IMR-90 (cell line): ENCODE data around the gene KDM8. TPM values are rescaled to one million over a fixed set of nuclear protein-coding genes. Genes with fewer than 3 reads are reported as not detected.

Source experiments
- ATAC-seq: fragments of 200-7000 bp; cut with Tn5 transposase; 2 replicates; pipeline ENCODE4 v1.9.1; 2020; ENCODE audit warnings: low read depth, mild to moderate bottlenecking, moderate library complexity
- Bru-seq: library from RNA; stranded (reverse); fragments of 400-500 nt; gene quantifications from one replicate; lab custom pipeline; 2021; lab: Mats Ljungman, UMichigan
- BruChase-seq, 2 experiments: library from RNA; stranded (reverse); fragments of 400-500 nt; gene quantifications; one replicate each; lab custom pipeline; 2021; lab: Mats Ljungman, UMichigan
- BruUV-seq: library from RNA; stranded (reverse); fragments of 400-500 nt; replicated peaks from 2 replicates; lab custom pipeline; 2021; lab: Mats Ljungman, UMichigan
- CTCF ChIA-PET: fragments of 300-600 bp; formaldehyde crosslinking; extraction: SDS; loops from one replicate; lab custom pipeline; 2021; ENCODE audit warnings: antibody characterized with exemption; lab: Yijun Ruan, JAX
- POLR2A ChIA-PET: fragments of 300-600 bp; sonication (Branson Sonifier 250); formaldehyde crosslinking; loops from one replicate; lab custom pipeline; 2022; ENCODE audit warnings: antibody characterized with exemption; ENCODE audit not compliant: unreplicated experiment; lab: Charles Lee
- DNase-seq: peaks from one replicate; pipeline ENCODE4 v3.0.0; 2013
- H2AFZ ChIP-seq: replicated peaks from 2 replicates; pipeline ENCODE3; 2013; ENCODE audit warnings: low read length, mild to moderate bottlenecking; ENCODE audit not compliant: poor library complexity
- H2AK5ac ChIP-seq: 2 replicates; pipeline ENCODE4 v1.6.1; 2013; ENCODE audit warnings: low read depth, low read length, inconsistent platforms
- H2AK9ac ChIP-seq: replicated peaks from 2 replicates; pipeline ENCODE3; 2013; ENCODE audit warnings: mild to moderate bottlenecking, low read depth, low read length, moderate library complexity; ENCODE audit not compliant: poor library complexity
- H2BK120ac ChIP-seq: 2 replicates; pipeline ENCODE4 v1.6.1; 2013; ENCODE audit warnings: low read depth, low read length, inconsistent platforms
- H2BK15ac ChIP-seq: 3 replicates; pipeline ENCODE4 v1.6.1; 2013; ENCODE audit warnings: low read depth, low read length, inconsistent platforms
- H2BK20ac ChIP-seq: 2 replicates; pipeline ENCODE4 v1.6.1; 2013; ENCODE audit warnings: low read depth, mild to moderate bottlenecking, inconsistent platforms, low read length, moderate library complexity
- H2BK5ac ChIP-seq: 2 replicates; pipeline ENCODE4 v1.6.1; 2013; ENCODE audit warnings: mild to moderate bottlenecking, low read depth, low read length, inconsistent platforms; ENCODE audit not compliant: poor library complexity, severe bottlenecking
- H3K14ac ChIP-seq: replicated peaks from 2 replicates; pipeline ENCODE4 v1.6.1; 2013; ENCODE audit warnings: low read depth, low read length, inconsistent platforms
- H3K18ac ChIP-seq: 2 replicates; pipeline ENCODE4 v1.6.1; 2013; ENCODE audit warnings: low read depth, low read length, control low read depth
- H3K23ac ChIP-seq: 2 replicates; pipeline ENCODE4 v1.6.1; 2013; ENCODE audit warnings: low read depth, low read length, inconsistent platforms
- H3K27ac ChIP-seq: 2 replicates; pipeline ENCODE4 v1.5.1; 2013; ENCODE audit warnings: mild to moderate bottlenecking, control low read depth, low read length; ENCODE audit not compliant: insufficient read depth
- H3K27me3 ChIP-seq: 2 replicates; pipeline ENCODE4 v1.6.1; 2013; ENCODE audit warnings: low read length; ENCODE audit not compliant: control insufficient read depth, insufficient read depth
- H3K36me3 ChIP-seq: 2 replicates; pipeline ENCODE4 v1.6.1; 2013; ENCODE audit warnings: low read length, mixed read lengths; ENCODE audit not compliant: control insufficient read depth, insufficient read depth
- H3K4ac ChIP-seq: 2 replicates; pipeline ENCODE4 v1.6.1; 2013; ENCODE audit warnings: low read depth, low read length, inconsistent platforms
- H3K4me1 ChIP-seq: 2 replicates; pipeline ENCODE4 v1.6.1; 2013; ENCODE audit warnings: low read length, mixed read lengths; ENCODE audit not compliant: control insufficient read depth, insufficient read depth
- H3K4me2 ChIP-seq: 2 replicates; pipeline ENCODE4 v1.6.1; 2013; ENCODE audit warnings: low read depth, mild to moderate bottlenecking, control low read depth, low read length, moderate library complexity
- H3K4me3 ChIP-seq: 2 replicates; pipeline ENCODE4 v1.5.1; 2013; ENCODE audit warnings: low read depth, mild to moderate bottlenecking, control low read depth, low read length, moderate library complexity; ENCODE audit not compliant: insufficient read depth
- H3K56ac ChIP-seq: 2 replicates; pipeline ENCODE4 v1.6.1; 2013; ENCODE audit warnings: low read length, inconsistent platforms; ENCODE audit not compliant: insufficient read depth; ENCODE audit errors: extremely low read depth
- H3K79me1 ChIP-seq, 2 experiments: 2 replicates each; pipeline ENCODE4 v1.6.1; 2013; ENCODE audit warnings: low read length in 2 of 2, inconsistent platforms in 1 of 2, low read depth in 1 of 2
- H3K9ac ChIP-seq: 2 replicates; pipeline ENCODE4 v1.6.1; 2013; ENCODE audit warnings: low read depth, low read length, control low read depth
- H3K9me1 ChIP-seq: 2 replicates; pipeline ENCODE4 v1.6.1; 2013; ENCODE audit warnings: low read length, inconsistent platforms; ENCODE audit not compliant: insufficient read depth
- H3K9me3 ChIP-seq: 2 replicates; pipeline ENCODE4 v1.6.1; 2013; ENCODE audit warnings: low read length; ENCODE audit not compliant: control insufficient read depth, insufficient read depth
- H4K20me1 ChIP-seq: 2 replicates; pipeline ENCODE4 v1.6.1; 2013; ENCODE audit warnings: low read length, inconsistent platforms; ENCODE audit not compliant: insufficient read depth
- H4K5ac ChIP-seq: 2 replicates; pipeline ENCODE4 v1.6.1; 2013; ENCODE audit warnings: mild to moderate bottlenecking, low read depth, low read length, control low read depth
- H4K8ac ChIP-seq, 2 experiments: 2 replicates each; pipeline ENCODE4 v1.6.1; 2013; ENCODE audit warnings: low read depth in 2 of 2, low read length in 2 of 2, control low read depth in 1 of 2, inconsistent platforms in 1 of 2
- H4K91ac ChIP-seq: 2 replicates; pipeline ENCODE4 v1.6.1; 2013; ENCODE audit warnings: low read depth, low read length, inconsistent platforms; ENCODE audit not compliant: insufficient read depth
- POLR2A ChIP-seq: IDR thresholded peaks from 2 replicates; pipeline ENCODE4 v1.6.1; 2012; ENCODE audit warnings: mild to moderate bottlenecking, low read depth, low read length
- WGBS, 2 experiments: methylation state at CpG; one replicate each; pipeline versions ENCODE4 v1.1.5 to v1.1.7; 2013; ENCODE audit warnings: missing lambda C conversion rate in 2 of 2; ENCODE audit not compliant: insufficient read length in 1 of 2; ENCODE audit errors: extremely low coverage in 2 of 2; 5-methylcytosine and 5-hydroxymethylcytosine counted together
- dilution Hi-C: fragments of 300-500 bp; cut with HindIII; formaldehyde crosslinking; loops from one replicate; pipeline ENCODE4 v1.14.3; 2018; ENCODE audit warnings: low sequenced_read_pairs; ENCODE audit not compliant: unreplicated experiment
- in situ Hi-C: fragments of 300-500 bp; cut with MboI; formaldehyde crosslinking; loops from 3 replicates; pipeline ENCODE4 v1.14.3; 2019; ENCODE audit warnings: low sequenced_read_pairs, inconsistent platforms, mixed read lengths
- intact Hi-C: fragments of 100-400 bp; cut with micrococcal nuclease; formaldehyde crosslinking; loops from 2 replicates; pipeline ENCODE4 v1.10.0; 2022
- long read RNA-seq: library from polyadenylated mRNA; unstranded; transcript quantifications from one replicate; pipeline ENCODE4 v2.0.0, GENCODE V29; 2021; ENCODE audit not compliant: unreplicated experiment
- polyA plus RNA-seq, 3 experiments: library from polyadenylated mRNA; depleted of rRNA; stranded (reverse); fragments of >200 nt; gene quantifications; 2 replicates each; pipeline ENCODE4 v1.2.3, GENCODE V29; 2012; ENCODE audit warnings: low replicate concordance in 1 of 3
- total RNA-seq: library from RNA; depleted of rRNA; stranded (reverse); fragments of >200 nt; gene quantifications from 2 replicates; pipeline ENCODE4 v1.2.3, GENCODE V29; 2012; rRNA removed
- TF ChIP-seq, protein P1 (sequence below): fragments of 150-350 bp; IDR thresholded peaks from 2 replicates; pipeline ENCODE4 v1.6.1; 2017; ENCODE audit warnings: mild to moderate bottlenecking, antibody characterized with exemption, low read length, low read depth
- TF ChIP-seq, protein P2 (sequence below): conservative IDR thresholded peaks from 2 replicates; pipeline ENCODE4 v1.5.1; 2012; ENCODE audit warnings: mild to moderate bottlenecking, low read depth, low read length, improper control_type of control experiment

KDM8 gene
- total RNA-seq, result 3.2 and 3.6 TPM in 2 replicates
- 3.8 and 4.3 TPM in 2 replicates for polyA plus RNA-seq (2012; rRNA removed)
- 2.5 and 3.1 TPM in 2 replicates for polyA plus RNA-seq (2012; cell fraction: cytosol; rRNA removed)
- polyA plus RNA-seq (2012; cell fraction: nucleus; rRNA removed; ENCODE audit: low replicate concordance), result 8.7 and 13.5 TPM in 2 replicates
- Bru-seq, nascent RNA, result percentile 54 among the genes with signal in this experiment
- percentile 52 among the genes with signal in this experiment for BruChase-seq, experiment 1, labeled RNA remaining after a 6-hour chase
- BruChase-seq, experiment 2, labeled RNA remaining after a 2-hour chase, result percentile 47 among the genes with signal in this experiment
- long read RNA-seq, partial matches to known transcripts, result 2 of 6 reads
- long read RNA-seq, other reads (novel, unspliced or antisense), result 2 of 6 reads

- dilution Hi-C loops (no loop called here), in situ Hi-C loops (no loop called here), intact Hi-C loops (loop anchor here (1.0 kb wide), 1 partner anchor 40 kb away; no protein-coding TSS in a partner anchor)
- Histone ChIP-seq H2BK120ac (peak within 1 kb of the TSS; percentile 98), H3K4me1 (peaks cover 2% of the 10 kb centered on the region), H3K9ac (peak within 1 kb of the TSS; percentile 99), H3K4me3 (peak within 1 kb of the TSS; percentile 68), H3K79me1 (peaks cover 15 to 27% of the 10 kb centered on the region in 2 experiments; a peak in 2 of 4 replicates), H2BK15ac (peak within 1 kb of the TSS; percentile 100), H4K5ac (peak within 1 kb of the TSS; percentile 99), H3K56ac (peak within 1 kb of the TSS; percentile 100), H3K36me3 (no peaks in the 10 kb centered on the region), H3K4ac (peak within 1 kb of the TSS; percentile 100), H3K18ac (peak within 1 kb of the TSS; percentile 98), H3K27me3 (no peaks in the 10 kb centered on the region), H3K9me3 (no peaks in the 10 kb centered on the region), H3K14ac (peak within 1 kb of the TSS; percentile 100), H2AK9ac (peak within 1 kb of the TSS; percentile 94), H2AFZ (peak within 1 kb of the TSS; percentile 100), H3K9me1 (peaks cover 3% of the 10 kb centered on the region), H4K8ac (peak within 1 kb of the TSS; percentile 90 to 100), H2AK5ac (peak within 1 kb of the TSS; percentile 94), H4K91ac (peak within 1 kb of the TSS; percentile 100), H4K20me1 (no peaks in the 10 kb centered on the region), H2BK5ac (peak within 1 kb of the TSS; percentile 97), H3K4me2 (peak within 1 kb of the TSS; percentile 79), H3K27ac (peak within 1 kb of the TSS; percentile 96), H3K23ac (peak within 1 kb of the TSS; percentile 99), H2BK20ac (peak within 1 kb of the TSS; percentile 88; the same call in 1 of the 2 replicates)
- peak; percentile 74 for TF ChIP-seq POLR2A
- TF ChIP-seq, protein P1, sequence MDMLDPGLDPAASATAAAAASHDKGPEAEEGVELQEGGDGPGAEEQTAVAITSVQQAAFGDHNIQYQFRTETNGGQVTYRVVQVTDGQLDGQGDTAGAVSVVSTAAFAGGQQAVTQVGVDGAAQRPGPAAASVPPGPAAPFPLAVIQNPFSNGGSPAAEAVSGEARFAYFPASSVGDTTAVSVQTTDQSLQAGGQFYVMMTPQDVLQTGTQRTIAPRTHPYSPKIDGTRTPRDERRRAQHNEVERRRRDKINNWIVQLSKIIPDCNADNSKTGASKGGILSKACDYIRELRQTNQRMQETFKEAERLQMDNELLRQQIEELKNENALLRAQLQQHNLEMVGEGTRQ, result peak; percentile 55
- TF ChIP-seq, protein P2, sequence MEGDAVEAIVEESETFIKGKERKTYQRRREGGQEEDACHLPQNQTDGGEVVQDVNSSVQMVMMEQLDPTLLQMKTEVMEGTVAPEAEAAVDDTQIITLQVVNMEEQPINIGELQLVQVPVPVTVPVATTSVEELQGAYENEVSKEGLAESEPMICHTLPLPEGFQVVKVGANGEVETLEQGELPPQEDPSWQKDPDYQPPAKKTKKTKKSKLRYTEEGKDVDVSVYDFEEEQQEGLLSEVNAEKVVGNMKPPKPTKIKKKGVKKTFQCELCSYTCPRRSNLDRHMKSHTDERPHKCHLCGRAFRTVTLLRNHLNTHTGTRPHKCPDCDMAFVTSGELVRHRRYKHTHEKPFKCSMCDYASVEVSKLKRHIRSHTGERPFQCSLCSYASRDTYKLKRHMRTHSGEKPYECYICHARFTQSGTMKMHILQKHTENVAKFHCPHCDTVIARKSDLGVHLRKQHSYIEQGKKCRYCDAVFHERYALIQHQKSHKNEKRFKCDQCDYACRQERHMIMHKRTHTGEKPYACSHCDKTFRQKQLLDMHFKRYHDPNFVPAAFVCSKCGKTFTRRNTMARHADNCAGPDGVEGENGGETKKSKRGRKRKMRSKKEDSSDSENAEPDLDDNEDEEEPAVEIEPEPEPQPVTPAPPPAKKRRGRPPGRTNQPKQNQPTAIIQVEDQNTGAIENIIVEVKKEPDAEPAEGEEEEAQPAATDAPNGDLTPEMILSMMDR, result no peak
- POLR2A ChIA-PET, result interaction anchor here (1.1 to 1.5 kb wide), 2 partner anchors 18 to 26 kb away, joined by 5 read pairs; no protein-coding TSS in a partner anchor
- CTCF ChIA-PET, result interaction anchor here (0.6 to 1.5 kb wide), 3 partner anchors 19 to 164 kb away, joined by 3 to 5 read pairs (median 3); no protein-coding TSS in a partner anchor
- DNase-seq (peak; percentile 99), ATAC-seq (peak; percentile 96)
- 0% methylated on average over 30 of the region's 70 CpGs; no CpG with 5 or more reads in 1 of the 2 experiments for WGBS, 2 experiments
- BruUV-seq, result no TSS peak
Measured at GRCh38 chr16:27203507-27204311, at the start of gene KDM8. Gene KDM8, plus strand, starts transcription at chr16:27203526. Its CDS starts 6,598 bp downstream, at chr16:27210124.
